HCT116 (cell line): ENCODE results near the gene KCNK5. TPM values are rescaled to one million over a fixed set of nuclear protein-coding genes. Genes with fewer than 3 reads are reported as not detected.

Source experiments
- ATAC-seq: fragments of 200-7000 bp; cut with Tn5 transposase; 2 replicates; pipeline ENCODE4 v1.9.1; 2020; ENCODE audit warnings: mild to moderate bottlenecking, moderate library complexity
- BruUV-seq: library from RNA; stranded (reverse); fragments of 400-500 nt; replicated peaks from 2 replicates; lab custom pipeline; 2021; lab: Mats Ljungman, UMichigan
- CTCF ChIA-PET: fragments of 300-600 bp; sonication (Branson Sonifier 250); formaldehyde crosslinking; loops from one replicate; lab custom pipeline; 2021; ENCODE audit warnings: antibody characterized with exemption; lab: Charles Lee
- POLR2A ChIA-PET: fragments of 300-600, 350-600 bp; sonication (Branson Sonifier 250); formaldehyde crosslinking; loops from one replicate; lab custom pipeline; 2021; ENCODE audit warnings: antibody characterized with exemption; lab: Charles Lee
- RAD21 ChIA-PET, 2 experiments: fragments of 300-600 bp; sonication (Branson Sonifier 250); formaldehyde crosslinking; loops; one replicate each; lab custom pipeline; 2023; ENCODE audit warnings: low total read pairs in 2 of 2; ENCODE audit not compliant: uncharacterized antibody in 2 of 2, unreplicated experiment in 2 of 2, low non-redundant PET in 1 of 2; lab: Charles Lee
- DNase-seq: peaks from one replicate; pipeline ENCODE4 v3.0.0-alpha.2; 2010; ENCODE audit warnings: low read depth, low spot score
- H2AFZ ChIP-seq: fragments of 200-600 bp; shearing (Covaris generic), sonication (generic); 2 replicates; pipeline ENCODE4 v1.6.1; 2017; ENCODE audit warnings: low read depth, mixed run types, mixed read lengths, antibody characterized with exemption, low read length; ENCODE audit not compliant: poor library complexity, severe bottlenecking
- H3K27ac ChIP-seq: 2 replicates; pipeline ENCODE4 v1.5.1; 2012; ENCODE audit warnings: low read depth, low read length
- H3K27me3 ChIP-seq: fragments of 200-600 bp; sonication (generic); 2 replicates; pipeline ENCODE4 v1.6.1; 2016; ENCODE audit warnings: mixed run types, low read length, mixed read lengths; ENCODE audit not compliant: insufficient read depth
- H3K36me3 ChIP-seq, 2 experiments: fragments of 200-500 bp in 1 of 2; fragments of 200-600 bp in 1 of 2; sonication (Bioruptor generic) in 1 of 2; sonication (generic) in 1 of 2; 2 replicates each; pipeline versions ENCODE4 v1.5.1 to v1.6.1; 2014 to 2016; ENCODE audit warnings: low read length in 2 of 2, inconsistent platforms in 1 of 2, mixed read lengths in 1 of 2, mixed run types in 1 of 2; ENCODE audit not compliant: insufficient read depth in 2 of 2, control insufficient read depth in 1 of 2
- H3K4me1 ChIP-seq, 2 experiments: fragments of 200-600 bp in 1 of 2; sonication (generic) in 1 of 2; 2 replicates each; pipeline versions ENCODE4 v1.5.1 to v1.6.1; 2012 to 2017; ENCODE audit warnings: low read length in 2 of 2, inconsistent platforms in 1 of 2, mild to moderate bottlenecking in 1 of 2, mixed read lengths in 1 of 2, mixed run types in 1 of 2, moderate library complexity in 1 of 2; ENCODE audit not compliant: insufficient read depth in 2 of 2, control insufficient read depth in 1 of 2
- H3K4me2 ChIP-seq: fragments of 200-600 bp; sonication (generic); 2 replicates; pipeline ENCODE4 v1.6.1; 2017; ENCODE audit warnings: mixed run types, low read length, mixed read lengths
- H3K4me3 ChIP-seq, 2 experiments: fragments of 200-600 bp in 1 of 2; sonication (generic) in 1 of 2; replicated peaks in 1 of 2; 2 replicates each; pipeline ENCODE4 v1.5.1; 2011 to 2016; ENCODE audit warnings: low read length in 2 of 2, control low read depth in 1 of 2, low read depth in 1 of 2, mild to moderate bottlenecking in 1 of 2, mixed read lengths in 1 of 2, mixed run types in 1 of 2
- H3K79me2 ChIP-seq: fragments of 200-600 bp; sonication (generic); 2 replicates; pipeline ENCODE4 v1.6.1; 2017; ENCODE audit warnings: mild to moderate bottlenecking, mixed run types, low read length, moderate library complexity, mixed read lengths; ENCODE audit not compliant: insufficient read depth
- H3K9ac ChIP-seq: fragments of 200-600 bp; sonication (generic); 2 replicates; pipeline ENCODE4 v1.6.1; 2016; ENCODE audit warnings: low read length, mixed read lengths
- H3K9me2 ChIP-seq: fragments of 200-600 bp; sonication (generic), shearing (Covaris generic); 2 replicates; pipeline ENCODE4 v1.6.1; 2017; ENCODE audit warnings: mixed run types, mild to moderate bottlenecking, moderate library complexity; ENCODE audit not compliant: insufficient read depth
- H3K9me3 ChIP-seq, 2 experiments: fragments of 200-500 bp in 1 of 2; fragments of 200-600 bp in 1 of 2; sonication (Bioruptor generic) in 1 of 2; sonication (generic) in 1 of 2; 2 replicates each; pipeline ENCODE4 v1.6.1; 2014 to 2017; ENCODE audit warnings: low read length in 2 of 2, mixed read lengths in 2 of 2, inconsistent platforms in 1 of 2, low read depth in 1 of 2, mild to moderate bottlenecking in 1 of 2, mixed run types in 1 of 2, moderate library complexity in 1 of 2; ENCODE audit not compliant: control insufficient read depth in 1 of 2, insufficient read depth in 1 of 2
- H4K20me1 ChIP-seq: fragments of 200-600 bp; sonication (generic), shearing (Covaris generic); 2 replicates; pipeline ENCODE4 v1.6.1; 2017; ENCODE audit warnings: mixed run types, mild to moderate bottlenecking, moderate library complexity; ENCODE audit not compliant: insufficient read depth
- CEBPB ChIP-seq: IDR thresholded peaks from 2 replicates; pipeline ENCODE4 v1.6.1; 2012; ENCODE audit warnings: low read depth
- CTCF ChIP-seq, 3 experiments: fragments of 200-600 bp in 1 of 3; sonication (generic) in 1 of 3; IDR thresholded peaks in 2 of 3; conservative IDR thresholded peaks in 1 of 3; 2 replicates each; pipeline ENCODE4 v1.5.1; 2012 to 2017; ENCODE audit warnings: low read depth in 2 of 3, low read length in 2 of 3, antibody characterized with exemption in 1 of 3, borderline replicate concordance in 1 of 3, control low read depth in 1 of 3, mild to moderate bottlenecking in 1 of 3, mixed read lengths in 1 of 3, mixed run types in 1 of 3, moderate library complexity in 1 of 3; ENCODE audit not compliant: insufficient read depth in 1 of 3
- EGR1 ChIP-seq: IDR thresholded peaks from 2 replicates; pipeline ENCODE4 v1.6.1; 2012; ENCODE audit warnings: low read depth
- EZH2 ChIP-seq: fragments of 200-600 bp; sonication (generic); IDR thresholded peaks from 2 replicates; pipeline ENCODE4 v1.6.1; 2017; ENCODE audit warnings: antibody characterized with exemption, mixed run types
- FOSL1 ChIP-seq: IDR thresholded peaks from 2 replicates; pipeline ENCODE4 v1.6.1; 2012; ENCODE audit warnings: low read depth
- POLR2AphosphoS5 ChIP-seq: IDR thresholded peaks from 2 replicates; pipeline ENCODE4 v1.6.1; 2011; ENCODE audit warnings: mild to moderate bottlenecking, low read depth, low read length, moderate library complexity
- RAD21 ChIP-seq: IDR thresholded peaks from 2 replicates; pipeline ENCODE4 v1.6.1; 2012; ENCODE audit warnings: low read depth, mild to moderate bottlenecking
- TCF7L2 ChIP-seq: IDR thresholded peaks from 2 replicates; pipeline ENCODE4 v1.7.0; 2011; ENCODE audit warnings: borderline replicate concordance, inconsistent platforms; ENCODE audit not compliant: insufficient read depth, insufficient read length; ENCODE audit errors: extremely low read depth
- intact Hi-C: fragments of 100-400 bp; cut with micrococcal nuclease; formaldehyde crosslinking; loops from 2 replicates; pipeline ENCODE4 v1.10.0; 2022
- total RNA-seq: library from RNA; stranded (reverse); gene quantifications from one replicate; pipeline ENCODE4 v1.2.1, GENCODE V29; 2021; ENCODE audit not compliant: unreplicated experiment

Gene KCNK5
- total RNA-seq, 1 experiment from 2014 or later, result 9.5 TPM

GRCh38 chr6:39274903-39275302, 45.6 kb upstream of the KCNK5 start:
- no TSS peak for BruUV-seq
- ChIA-PET POLR2A (no interaction called here), RAD21 (no interaction called here)

More at GRCh38 chr6:39274903-39275302, 45.6 kb upstream of the KCNK5 start:
- ATAC-seq (no peak), DNase-seq (no peak)
- no peak overlapping the region for H3K9ac ChIP-seq
- no peaks in the 10 kb centered on the region for H3K9me3 ChIP-seq
- H3K9me2 ChIP-seq, result no peaks in the 10 kb centered on the region
- no peak overlapping the region for H3K4me2 ChIP-seq
- no peak overlapping the region for H2AFZ ChIP-seq
- intact Hi-C loops, result no loop called here
- H3K4me3 ChIP-seq, result no peak overlapping the region
- no peaks in the 10 kb centered on the region for H4K20me1 ChIP-seq
- no peaks in the 10 kb centered on the region for H3K27me3 ChIP-seq
- CTCF ChIA-PET, result no interaction called here
- no peaks in the 10 kb centered on the region for H3K79me2 ChIP-seq
- H3K36me3 ChIP-seq, result no peaks in the 10 kb centered on the region
- H3K27ac ChIP-seq, result no peak overlapping the region
- H3K4me1 ChIP-seq, result peaks cover 4 to 21% of the 10 kb centered on the region in 2 experiments
- TF ChIP-seq CTCF (IDR thresholded peaks at IDR 0.05 in 2 of 3, conservative IDR thresholded peaks at IDR 0.05 in 1 of 3; ENCODE audit: borderline replicate concordance in 1 of 3, insufficient read depth in 1 of 3, low read depth in 2 of 3, low read length in 2 of 3) (no peak), EGR1 (no peak), TCF7L2 (no peak), EZH2 (no peak), POLR2AphosphoS5 (no peak), RAD21 (no peak), CEBPB (no peak), FOSL1 (no peak)
- TF ChIP-seq, all 23 proteins: peak for 0
